ENCODE results near the gene PRRT1. TPM values are rescaled to one million over a fixed set of nuclear protein-coding genes. Genes with fewer than 3 reads are reported as not detected.
"Not testable (repeated sequence)": the region's sequence is repeated elsewhere in the genome, so short reads cannot be mapped to it uniquely, and the experiment has no call there.

The PRRT1 gene
- polyA plus RNA-seq, 2 of the 4 experiments (the other 2 are of a cell fraction), result 0.19 to 0.63 TPM

- peaks cover 29% of the 10 kb centered on the region for H3K4me1 ChIP-seq
- FAIRE-seq (no peak), DNase-seq (ENCODE audit: low read depth in 1 of 2, low spot score in 1 of 2) (peak; percentile 44 to 66), ATAC-seq (peak; percentile 91 to 95)
- CTCF ChIA-PET, result interaction anchor here (0.6 to 2.2 kb wide), 13 partner anchors 8 to 77 kb away, joined by 3 to 17 read pairs (median 4); partner anchors contain the start of genes EGFL8 and FKBPL
- TF ChIP-seq SMC3 (IDR thresholded peaks at IDR 0.05) (peak; percentile 58; the same call in 2 of the 3 replicates), KDM1A (IDR thresholded peaks at IDR 0.05; ENCODE audit: low read depth) (no peak), MYC (IDR thresholded peaks at IDR 0.05; ENCODE audit: borderline replicate concordance, low read length) (no peak), HOXB5 (CRISPR knock-in tag; IDR thresholded peaks at IDR 0.05) (0 out of 2 replicates have a peak, but pooled peaks have one; percentile 12), RAD21 (conservative IDR thresholded peaks at IDR 0.05 in 1 of 2, IDR thresholded peaks at IDR 0.05 in 1 of 2) (0 out of 5 replicates have a peak, but pooled peaks of 1 of the 2 experiments have one; percentile 29), POLR2A (IDR thresholded peaks at IDR 0.05; ENCODE audit: low read length) (peak; percentile 56), JUN (IDR thresholded peaks at IDR 0.05) (0 out of 5 replicates have a peak, but pooled peaks of 1 of the 2 experiments have one; percentile 3)
- TF ChIP-seq, protein P1, sequence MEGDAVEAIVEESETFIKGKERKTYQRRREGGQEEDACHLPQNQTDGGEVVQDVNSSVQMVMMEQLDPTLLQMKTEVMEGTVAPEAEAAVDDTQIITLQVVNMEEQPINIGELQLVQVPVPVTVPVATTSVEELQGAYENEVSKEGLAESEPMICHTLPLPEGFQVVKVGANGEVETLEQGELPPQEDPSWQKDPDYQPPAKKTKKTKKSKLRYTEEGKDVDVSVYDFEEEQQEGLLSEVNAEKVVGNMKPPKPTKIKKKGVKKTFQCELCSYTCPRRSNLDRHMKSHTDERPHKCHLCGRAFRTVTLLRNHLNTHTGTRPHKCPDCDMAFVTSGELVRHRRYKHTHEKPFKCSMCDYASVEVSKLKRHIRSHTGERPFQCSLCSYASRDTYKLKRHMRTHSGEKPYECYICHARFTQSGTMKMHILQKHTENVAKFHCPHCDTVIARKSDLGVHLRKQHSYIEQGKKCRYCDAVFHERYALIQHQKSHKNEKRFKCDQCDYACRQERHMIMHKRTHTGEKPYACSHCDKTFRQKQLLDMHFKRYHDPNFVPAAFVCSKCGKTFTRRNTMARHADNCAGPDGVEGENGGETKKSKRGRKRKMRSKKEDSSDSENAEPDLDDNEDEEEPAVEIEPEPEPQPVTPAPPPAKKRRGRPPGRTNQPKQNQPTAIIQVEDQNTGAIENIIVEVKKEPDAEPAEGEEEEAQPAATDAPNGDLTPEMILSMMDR (IDR thresholded peaks at IDR 0.05), result peak; percentile 51
- TF ChIP-seq, protein P2, sequence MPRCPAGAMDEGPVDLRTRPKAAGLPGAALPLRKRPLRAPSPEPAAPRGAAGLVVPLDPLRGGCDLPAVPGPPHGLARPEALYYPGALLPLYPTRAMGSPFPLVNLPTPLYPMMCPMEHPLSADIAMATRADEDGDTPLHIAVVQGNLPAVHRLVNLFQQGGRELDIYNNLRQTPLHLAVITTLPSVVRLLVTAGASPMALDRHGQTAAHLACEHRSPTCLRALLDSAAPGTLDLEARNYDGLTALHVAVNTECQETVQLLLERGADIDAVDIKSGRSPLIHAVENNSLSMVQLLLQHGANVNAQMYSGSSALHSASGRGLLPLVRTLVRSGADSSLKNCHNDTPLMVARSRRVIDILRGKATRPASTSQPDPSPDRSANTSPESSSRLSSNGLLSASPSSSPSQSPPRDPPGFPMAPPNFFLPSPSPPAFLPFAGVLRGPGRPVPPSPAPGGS (IDR thresholded peaks at IDR 0.05), result no peak; the same call in 2 of the 3 replicates
- H3K4me2 ChIP-seq, result peak overlapping the region; percentile 91
- peak overlapping the region; percentile 53 for H3K4me3 ChIP-seq
- WGBS (ENCODE audit: missing lambda C conversion rate), result 25% methylated on average over 10 of the region's 15 CpGs
- peak overlapping the region; percentile 90 to 92 for H3K27ac ChIP-seq
- POLR2A ChIA-PET, result interaction anchor here (0.5 to 1.7 kb wide), 14 partner anchors 9 to 1112 kb away, joined by 3 to 24 read pairs (median 4); partner anchors contain the start of genes AGPAT1, ATF6B and FKBPL
- no peaks in the 10 kb centered on the region for H3K9me3 ChIP-seq
Observed at GRCh38 chr6:32194825-32195651, 43.3 kb upstream of the PRRT1 start.

DNA sequence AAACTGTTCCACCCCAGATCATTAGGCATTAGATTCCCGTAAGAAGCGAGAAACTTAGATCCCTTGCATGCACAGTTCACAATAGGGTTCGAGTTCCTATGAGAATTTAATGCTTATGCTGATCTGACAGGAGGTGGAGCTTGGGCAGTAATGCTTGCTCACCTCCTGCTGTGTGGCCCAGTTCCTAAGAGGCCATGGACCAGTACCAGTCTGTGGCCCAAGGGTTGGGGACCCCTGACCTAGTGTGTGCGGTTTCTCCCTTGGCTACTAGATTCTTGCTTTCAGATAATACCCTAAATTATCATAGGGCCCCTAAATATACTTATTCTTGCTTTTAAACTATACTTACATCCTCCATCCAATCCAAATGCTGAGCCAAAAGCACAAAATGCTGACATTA lies 42.6 kb upstream of the PRRT1 start:
- Histone ChIP-seq H3K4me1 (peaks cover 29% of the 10 kb centered on the region), H3K9me3 (no peaks in the 10 kb centered on the region), H3K4me3 (no peak overlapping the region), H3K4me2 (peak overlapping the region; percentile 91; the same call in 2 of the 3 replicates), H3K27ac (peak overlapping the region in 1 of 2 experiments; percentile 92; a peak in 3 of 6 replicates)
- POLR2A ChIA-PET, result interaction anchor here (0.5 kb wide), 1 partner anchor 600 kb away, joined by 3 read pairs; no protein-coding TSS in a partner anchor
- DNase-seq (ENCODE audit: low read depth in 1 of 2, low spot score in 1 of 2) (no peak), ATAC-seq (no peak), FAIRE-seq (no peak)
- CTCF ChIA-PET, result interaction anchor here (0.7 to 2.2 kb wide), 3 partner anchors 12 to 76 kb away, joined by 6 to 17 read pairs (median 8); no protein-coding TSS in a partner anchor
- WGBS (ENCODE audit: missing lambda C conversion rate), result 85% methylated on average over 4 of the region's 4 CpGs
- no peak for TF ChIP-seq CEBPB (IDR thresholded peaks at IDR 0.05)
- no peak for TF ChIP-seq E2F6 (IDR thresholded peaks at IDR 0.05; ENCODE audit: borderline replicate concordance, low read depth)
- no peak for TF ChIP-seq KDM1A (IDR thresholded peaks at IDR 0.05; ENCODE audit: low read depth)
- TF ChIP-seq ZFP36 (IDR thresholded peaks at IDR 0.05; ENCODE audit: borderline replicate concordance, partially characterized antibody), result no peak
- TF ChIP-seq ESRRA (IDR thresholded peaks at IDR 0.05; ENCODE audit: borderline replicate concordance, low read length), result no peak
- TF ChIP-seq HDAC2 (IDR thresholded peaks at IDR 0.05), result no peak
- TF ChIP-seq FOSB (CRISPR knock-in tag; IDR thresholded peaks at IDR 0.05), result no peak
- TF ChIP-seq MAZ (IDR thresholded peaks at IDR 0.05; ENCODE audit: borderline replicate concordance, low read depth, low read length), result no peak
- no peak for TF ChIP-seq GATA3 (IDR thresholded peaks at IDR 0.05; ENCODE audit: borderline replicate concordance)
- TF ChIP-seq, protein P2 (IDR thresholded peaks at IDR 0.05), result no peak
- TF ChIP-seq MAFK (IDR thresholded peaks at IDR 0.05; ENCODE audit: partially characterized antibody), result no peak
- TF ChIP-seq, protein P3, sequence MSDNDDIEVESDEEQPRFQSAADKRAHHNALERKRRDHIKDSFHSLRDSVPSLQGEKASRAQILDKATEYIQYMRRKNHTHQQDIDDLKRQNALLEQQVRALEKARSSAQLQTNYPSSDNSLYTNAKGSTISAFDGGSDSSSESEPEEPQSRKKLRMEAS (IDR thresholded peaks at IDR 0.05), result no peak
- no peak for TF ChIP-seq RAD21 (conservative IDR thresholded peaks at IDR 0.05 in 1 of 2, IDR thresholded peaks at IDR 0.05 in 1 of 2)
- TF ChIP-seq EHMT2 (IDR thresholded peaks at IDR 0.05; ENCODE audit: low read depth), result no peak
- TF ChIP-seq ZNF302 (CRISPR knock-in tag; IDR thresholded peaks at IDR 0.05), result no peak

DNA sequence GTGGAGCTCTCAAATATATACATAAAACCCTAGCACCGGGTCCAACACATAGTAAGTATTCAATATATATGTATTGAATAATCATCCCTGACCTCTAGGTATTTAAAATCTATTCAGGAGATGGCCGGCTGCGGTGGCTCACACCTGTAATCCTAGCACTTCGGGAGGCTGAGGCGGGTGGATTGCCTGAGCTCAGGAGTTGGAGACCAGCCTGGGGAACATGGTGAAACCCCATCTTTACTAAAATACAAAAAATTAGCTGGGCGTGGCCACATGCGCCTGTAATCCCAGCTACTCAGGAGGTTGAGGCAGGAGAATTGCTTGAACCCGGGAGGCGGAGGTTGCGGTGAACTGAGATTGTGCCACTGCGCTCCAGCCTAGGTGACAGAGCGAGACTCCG lies 41.4 kb upstream of the PRRT1 start:
- POLR2A ChIA-PET; ATAC-seq; FAIRE-seq; H3K27ac ChIP-seq; DNase-seq (ENCODE audit: low read depth in 1 of 2, low spot score in 1 of 2); H3K4me2 ChIP-seq; H3K9me3 ChIP-seq; H3K4me3 ChIP-seq: not testable (repeated sequence)
- 86% methylated on average over 9 of the region's 13 CpGs for WGBS (ENCODE audit: missing lambda C conversion rate)
- CTCF ChIA-PET, result interaction anchor here (1.2 to 2.3 kb wide), 2 partner anchors 68 to 75 kb away, joined by 4 to 10 read pairs; no protein-coding TSS in a partner anchor
- H3K4me1 ChIP-seq, result peaks cover 39% of the 10 kb centered on the region
